Motor neuron (in vitro differentiated cells): ENCODE data around the gene IL34. TPM values are rescaled to one million over a fixed set of nuclear protein-coding genes. Genes with fewer than 3 reads are reported as not detected.

Experiments
- ATAC-seq, 8 experiments: fragments of 200-7000 bp; cut with Tn5 transposase; replicated peaks in 6 of 8; 2 replicates each; pipeline ENCODE4 v1.8.0; 2021; ENCODE audit warnings: mild to moderate bottlenecking in 8 of 8, moderate library complexity in 8 of 8
- H3K27ac ChIP-seq, 2 donors: fragments of 250-450 bp; sonication (Bioruptor Pico); 2 replicates each; pipeline ENCODE4 v1.9.0; 2021; ENCODE audit warnings: antibody characterized with exemption in 2 of 2, mild to moderate bottlenecking in 2 of 2, moderate library complexity in 1 of 2
- H3K4me1 ChIP-seq, 2 donors: fragments of 250-450 bp; sonication (Bioruptor Pico); replicated peaks in 1 of 2; 2 replicates each; pipeline ENCODE4 v1.6.1; 2021; ENCODE audit warnings: antibody characterized with exemption in 2 of 2, mild to moderate bottlenecking in 2 of 2, moderate library complexity in 1 of 2
- H3K4me3 ChIP-seq, 5 donors: fragments of 250-450 bp; sonication (Bioruptor Pico); 2 replicates each; pipeline ENCODE4 v1.9.0; 2021; ENCODE audit warnings: antibody characterized with exemption in 5 of 5, mild to moderate bottlenecking in 5 of 5, moderate library complexity in 4 of 5
- WGBS, 10 experiments: fragments of 450-650 bp; shearing (Covaris generic); methylation state at CpG; one replicate each; pipeline ENCODE4 v1.0.0; 2022; 5-methylcytosine and 5-hydroxymethylcytosine counted together
- in situ Hi-C, 9 experiments: fragments of 400-800 bp; cut with MboI; loops; one replicate each; pipeline ENCODE4 v1.15.0; 2021; ENCODE audit warnings: low sequenced_read_pairs in 9 of 9, low pct_unique_long_range_greater_than_20kb in 2 of 9; ENCODE audit not compliant: unreplicated experiment in 9 of 9
- total RNA-seq, 8 experiments: library from RNA; unstranded; fragments of 300-600 nt; gene quantifications; 2 replicates each; pipeline versions ENCODE4 v1.2.3 to v1.2.4, GENCODE V29; 2022

Gene IL34
- total RNA-seq, 8 experiments from 2014 or later, result 0.25 to 2.5 (median 1.00) TPM

DNA sequence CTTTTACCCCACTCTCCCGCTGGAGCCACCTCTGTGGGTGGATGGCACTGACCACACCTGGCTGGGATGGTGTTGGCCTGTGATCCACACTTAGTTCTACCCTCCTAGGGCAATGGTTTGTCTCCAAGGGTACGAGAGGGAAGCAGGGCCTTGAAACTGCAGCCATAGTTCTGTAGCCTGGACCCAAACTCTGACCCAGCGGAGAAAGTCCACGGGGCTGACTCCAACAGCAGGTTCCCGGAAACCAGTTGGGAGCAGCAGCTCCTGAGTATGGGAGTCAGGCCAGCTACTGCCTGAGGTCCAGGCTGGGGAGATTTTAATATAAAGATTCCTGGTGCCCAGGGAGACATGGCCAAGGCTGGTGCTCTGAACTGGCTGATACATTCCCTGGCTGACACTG is 63.1 kb downstream of the IL34 start:
- in situ Hi-C loops, result no loop called here
- Histone ChIP-seq H3K4me3 (no peak overlapping the region), H3K27ac (no peak overlapping the region), H3K4me1 (peaks cover 31 to 53% of the 10 kb centered on the region in 2 donors)
- peak in 1 of 8 experiments; percentile 15 for ATAC-seq
- 86 to 100% (median 100%) methylated on average over 1 of the region's 5 CpGs; no CpG with 5 or more reads in 6 of the 10 experiments for WGBS, 10 experiments

DNA sequence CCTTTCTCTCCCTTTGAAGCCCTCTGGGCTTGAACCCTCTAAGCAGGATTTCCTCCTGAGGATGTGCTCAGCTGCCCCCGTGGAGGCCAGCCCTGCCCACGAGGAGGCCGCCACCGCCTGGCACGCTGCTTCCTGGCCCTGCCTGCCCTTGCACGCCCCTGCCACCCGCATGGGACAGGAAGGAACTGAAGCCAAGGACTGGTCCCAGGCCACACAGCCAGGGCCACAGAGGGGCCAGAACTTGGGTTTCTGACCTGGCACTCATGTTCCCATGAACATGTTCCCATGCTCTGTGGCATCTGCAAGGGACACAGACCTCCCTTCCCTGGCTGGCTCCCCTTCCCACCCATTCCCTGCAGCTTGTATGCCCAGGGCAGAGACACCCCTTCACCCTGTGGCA is 63.6 kb downstream of the IL34 start:
- in situ Hi-C loops, result no loop called here
- ATAC-seq, result no peak
- Histone ChIP-seq H3K4me1 (peaks cover 35 to 51% of the 10 kb centered on the region in 2 donors), H3K27ac (no peak overlapping the region), H3K4me3 (no peak overlapping the region)
- 60 to 100% (median 100%) methylated on average over 1 to 4 of the region's 7 CpGs; no CpG with 5 or more reads in 5 of the 10 experiments for WGBS, 10 experiments

Other genes starting within 250 kb of the IL34 start
- 10 to 100 TPM; 14.2 to 35.6 (median 22.0) TPM for gene ST3GAL2, start 207.5 kb upstream of the IL34 start, total RNA-seq
- gene FCSK, start 192.0 kb upstream of the IL34 start, total RNA-seq, result 10 to 100 TPM in 2 of 8 experiments, 1 to 10 TPM in 6; 4.4 to 18.2 (median 7.6) TPM
- gene COG4, start 123.0 kb upstream of the IL34 start, total RNA-seq, result 10 to 100 TPM; 43.4 to 84.9 (median 53.6) TPM
- 100 to 1,000 TPM in 3 of 8 experiments, 10 to 100 TPM in 5; 74.7 to 258 (median 96.0) TPM for gene SF3B3, start 122.7 kb upstream of the IL34 start, total RNA-seq
- 100 to 1,000 TPM in 1 of 8 experiments, 10 to 100 TPM in 7; 11.7 to 109 (median 25.6) TPM for gene MTSS2, start 39.5 kb downstream of the IL34 start, total RNA-seq
- 10 to 100 TPM in 7 of 8 experiments, 1 to 10 TPM in 1; 9.3 to 34.5 (median 17.0) TPM for gene VAC14, start 154.6 kb downstream of the IL34 start, total RNA-seq